Stomach smooth muscle (tissue), 2 donors: ENCODE measurements around the gene SLC1A2.

Experiments used
- H3K27ac ChIP-seq: one replicate; pipeline ENCODE4 v1.7.0; 2013; ENCODE audit warnings: mild to moderate bottlenecking, low read length, inconsistent platforms
- H3K27me3 ChIP-seq, 2 donors: one replicate each; pipeline ENCODE4 v1.7.0; 2013; ENCODE audit warnings: low read length in 2 of 2; ENCODE audit not compliant: insufficient read depth in 2 of 2, control insufficient read depth in 1 of 2
- H3K36me3 ChIP-seq, 2 donors: one replicate each; pipeline ENCODE4 v1.7.0; 2013; ENCODE audit warnings: low read length in 2 of 2; ENCODE audit not compliant: control insufficient read depth in 2 of 2, insufficient read depth in 2 of 2
- H3K4me1 ChIP-seq: one replicate; pipeline ENCODE4 v1.7.0; 2013; ENCODE audit warnings: low read length; ENCODE audit not compliant: control insufficient read depth, insufficient read depth
- H3K4me3 ChIP-seq, 2 donors: one replicate each; pipeline ENCODE4 v1.7.0; 2013; ENCODE audit warnings: low read length in 2 of 2
- H3K9ac ChIP-seq, 2 donors: one replicate each; pipeline ENCODE4 v1.7.0; 2013; ENCODE audit warnings: low read length in 2 of 2, mild to moderate bottlenecking in 1 of 2
- H3K9me3 ChIP-seq, 2 donors: one replicate each; pipeline ENCODE4 v1.7.0; 2013; ENCODE audit warnings: low read length in 2 of 2; ENCODE audit not compliant: control insufficient read depth in 2 of 2
- donor health status: healthy.
- donor health status: Pancreatic carcinoma.

SLC1A2 gene

GRCh38 chr11:35295751-35296150, 123.6 kb downstream of the SLC1A2 start:
- Histone ChIP-seq H3K4me1 (no peaks in the 10 kb centered on the region), H3K9me3 (no peaks in the 10 kb centered on the region), H3K27me3 (no peaks in the 10 kb centered on the region), H3K4me3 (no peak overlapping the region), H3K36me3 (no peaks in the 10 kb centered on the region), H3K9ac (no peak overlapping the region), H3K27ac (no peak overlapping the region)

- no peak overlapping the region for H3K9ac ChIP-seq
- H3K9me3 ChIP-seq, result no peaks in the 10 kb centered on the region
- H3K27me3 ChIP-seq, result no peaks in the 10 kb centered on the region
- H3K4me1 ChIP-seq, result no peaks in the 10 kb centered on the region
- H3K4me3 ChIP-seq, result no peak overlapping the region
- no peaks in the 10 kb centered on the region for H3K36me3 ChIP-seq
- H3K27ac ChIP-seq, result no peak overlapping the region
These were observed 125.7 kb downstream of the SLC1A2 start for GRCh38 chr11:35293699-35294098.

GRCh38 chr11:35293035-35293434, 126.3 kb downstream of the SLC1A2 start:
- H3K27ac ChIP-seq, result no peak overlapping the region
- no peak overlapping the region for H3K4me3 ChIP-seq
- H3K9me3 ChIP-seq, result no peaks in the 10 kb centered on the region
- no peak overlapping the region for H3K9ac ChIP-seq
- no peaks in the 10 kb centered on the region for H3K36me3 ChIP-seq
- no peaks in the 10 kb centered on the region for H3K27me3 ChIP-seq
- no peaks in the 10 kb centered on the region for H3K4me1 ChIP-seq

- no peak overlapping the region for H3K27ac ChIP-seq
- H3K27me3 ChIP-seq, result no peaks in the 10 kb centered on the region
These were observed 127.1 kb downstream of the SLC1A2 start for GRCh38 chr11:35292279-35292678.

GRCh38 chr11:35290876-35291275, 128.5 kb downstream of the SLC1A2 start:
- Histone ChIP-seq H3K4me3 (no peak overlapping the region), H3K36me3 (no peaks in the 10 kb centered on the region), H3K9me3 (no peaks in the 10 kb centered on the region), H3K27ac (no peak overlapping the region), H3K27me3 (no peaks in the 10 kb centered on the region), H3K9ac (no peak overlapping the region), H3K4me1 (no peaks in the 10 kb centered on the region)

More at GRCh38 chr11:35292279-35292678, 127.1 kb downstream of the SLC1A2 start:
- Histone ChIP-seq H3K9ac (no peak overlapping the region), H3K9me3 (no peaks in the 10 kb centered on the region), H3K4me3 (no peak overlapping the region), H3K4me1 (no peaks in the 10 kb centered on the region), H3K36me3 (no peaks in the 10 kb centered on the region)

- Histone ChIP-seq H3K9ac (no peak overlapping the region), H3K27me3 (no peaks in the 10 kb centered on the region), H3K4me1 (no peaks in the 10 kb centered on the region), H3K4me3 (no peak overlapping the region), H3K36me3 (no peaks in the 10 kb centered on the region), H3K27ac (no peak overlapping the region), H3K9me3 (no peaks in the 10 kb centered on the region)
These were observed 129.5 kb downstream of the SLC1A2 start for GRCh38 chr11:35289821-35290220.

DNA sequence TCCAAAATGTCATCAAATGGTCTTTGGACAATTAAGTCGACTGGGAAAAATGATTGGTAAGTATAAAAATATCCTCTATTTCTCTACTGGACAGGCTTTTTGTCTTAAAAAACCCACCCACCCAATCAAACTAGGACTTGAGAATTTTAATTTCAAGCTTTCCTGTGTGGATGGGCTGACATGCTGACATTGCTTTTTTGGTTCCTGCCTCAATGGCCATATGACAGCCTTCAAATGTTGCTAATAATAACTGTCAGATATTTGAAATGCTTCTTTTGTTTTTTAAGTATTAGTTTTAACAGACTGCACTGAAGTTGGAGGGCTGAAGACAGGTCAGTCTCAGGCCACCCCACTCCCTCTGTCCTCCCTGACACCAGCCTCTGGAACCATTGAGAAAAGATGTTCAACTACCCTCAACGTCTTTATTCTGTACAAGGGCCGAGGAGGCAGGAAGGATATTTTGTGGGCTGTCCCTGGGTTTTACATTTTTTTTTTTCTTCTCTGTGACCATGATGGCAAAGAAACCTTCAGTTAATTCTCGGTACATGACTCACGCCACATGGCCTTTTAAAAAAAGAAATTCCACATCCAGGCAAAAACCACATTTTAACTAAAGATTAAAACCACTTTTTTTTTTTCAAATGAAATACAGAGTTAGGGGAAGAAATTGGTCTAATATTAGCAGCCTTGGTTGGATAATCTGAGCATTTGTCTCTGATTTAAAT, 130.4 kb downstream of the SLC1A2 start:
- no peaks in the 10 kb centered on the region for H3K4me1 ChIP-seq
- H3K27me3 ChIP-seq, result no peaks in the 10 kb centered on the region
- no peaks in the 10 kb centered on the region for H3K36me3 ChIP-seq
- no peak overlapping the region for H3K4me3 ChIP-seq
- H3K9ac ChIP-seq, result no peak overlapping the region
- H3K9me3 ChIP-seq, result no peaks in the 10 kb centered on the region
- no peak overlapping the region for H3K27ac ChIP-seq

GRCh38 chr11:35288309-35288708, 131.0 kb downstream of the SLC1A2 start:
- H3K9ac ChIP-seq, result no peak overlapping the region
- no peaks in the 10 kb centered on the region for H3K9me3 ChIP-seq
- no peaks in the 10 kb centered on the region for H3K36me3 ChIP-seq
- H3K4me1 ChIP-seq, result no peaks in the 10 kb centered on the region
- no peak overlapping the region for H3K4me3 ChIP-seq
- no peak overlapping the region for H3K27ac ChIP-seq
- no peaks in the 10 kb centered on the region for H3K27me3 ChIP-seq

DNA sequence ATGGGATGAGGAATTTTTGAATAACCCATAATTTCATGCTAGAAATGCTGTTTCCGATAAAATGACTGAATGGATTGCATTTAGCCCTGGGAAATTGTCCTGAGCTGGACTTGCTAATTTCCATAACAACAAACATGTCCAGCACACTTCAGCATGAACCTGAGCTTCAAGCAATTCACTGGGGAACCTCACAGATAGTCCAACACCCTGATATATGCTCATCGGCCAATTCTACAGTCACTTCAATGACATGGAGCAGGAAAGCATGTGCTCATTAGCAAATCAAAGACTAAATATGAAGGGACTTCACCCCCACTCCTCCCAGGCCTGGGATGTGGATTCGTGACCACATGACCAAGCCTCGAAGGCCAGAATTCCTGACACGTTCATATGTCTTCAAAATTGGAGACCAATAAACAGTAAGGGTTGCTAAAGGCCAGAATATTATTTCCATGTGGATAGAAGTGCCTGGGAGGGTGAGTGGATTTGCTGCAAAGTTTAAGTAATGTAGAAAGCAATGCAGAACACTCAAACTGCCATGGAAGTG, 131.9 kb downstream of the SLC1A2 start:
- no peak overlapping the region for H3K4me3 ChIP-seq
- H3K27ac ChIP-seq, result no peak overlapping the region
- H3K9ac ChIP-seq, result no peak overlapping the region
- H3K27me3 ChIP-seq, result no peaks in the 10 kb centered on the region
- H3K36me3 ChIP-seq, result no peaks in the 10 kb centered on the region
- H3K9me3 ChIP-seq, result no peaks in the 10 kb centered on the region
- peaks cover 5% of the 10 kb centered on the region for H3K4me1 ChIP-seq

GRCh38 chr11:35286126-35286525, 133.2 kb downstream of the SLC1A2 start:
- no peaks in the 10 kb centered on the region for H3K36me3 ChIP-seq
- H3K27me3 ChIP-seq, result no peaks in the 10 kb centered on the region
- no peak overlapping the region for H3K4me3 ChIP-seq
- peaks cover 12% of the 10 kb centered on the region for H3K4me1 ChIP-seq
- H3K9me3 ChIP-seq, result no peaks in the 10 kb centered on the region
- H3K27ac ChIP-seq, result no peak overlapping the region
- no peak overlapping the region for H3K9ac ChIP-seq

GRCh38 chr11:35285471-35285870, 133.9 kb downstream of the SLC1A2 start:
- no peak overlapping the region for H3K4me3 ChIP-seq
- H3K27me3 ChIP-seq, result no peaks in the 10 kb centered on the region
- H3K4me1 ChIP-seq, result peaks cover 17% of the 10 kb centered on the region
- H3K27ac ChIP-seq, result no peak overlapping the region
- H3K9me3 ChIP-seq, result no peaks in the 10 kb centered on the region
- H3K9ac ChIP-seq, result no peak overlapping the region
- H3K36me3 ChIP-seq, result no peaks in the 10 kb centered on the region
